HAP-1 (cell line): Measurements from ENCODE around the gene SLC66A3.

Experiments used
- DNase-seq, 2 experiments: peaks; one replicate each; pipeline ENCODE4 v3.0.0-alpha.2; 2016 to 2020; ENCODE audit warnings: low spot score in 2 of 2
- H3K27me3 ChIP-seq: fragments of 250-450 bp; sonication (Bioruptor Pico); 2 replicates; pipeline ENCODE4 v1.5.1; 2020; ENCODE audit warnings: low read depth, mild to moderate bottlenecking, moderate library complexity
- H3K36me3 ChIP-seq: fragments of 250-450 bp; sonication (Bioruptor Pico); replicated peaks from 2 replicates; pipeline ENCODE4 v1.5.1; 2020; ENCODE audit warnings: mild to moderate bottlenecking
- H3K4me1 ChIP-seq: fragments of 250-450 bp; sonication (Bioruptor Pico); 2 replicates; pipeline ENCODE4 v1.5.1; 2020; ENCODE audit warnings: mild to moderate bottlenecking
- H3K4me3 ChIP-seq: fragments of 250-450 bp; sonication (Bioruptor Pico); 2 replicates; pipeline ENCODE4 v1.5.1; 2020; ENCODE audit warnings: mild to moderate bottlenecking, moderate library complexity
- H3K9me3 ChIP-seq: fragments of 250-450 bp; sonication (Bioruptor Pico); 2 replicates; pipeline ENCODE4 v1.5.1; 2020; ENCODE audit warnings: mild to moderate bottlenecking, moderate library complexity
- in situ Hi-C: fragments of 300-500 bp; cut with MboI; formaldehyde crosslinking; loops from 3 replicates; pipeline ENCODE4 v1.14.3; 2020; ENCODE audit warnings: low sequenced_read_pairs, inconsistent platforms, mixed read lengths

Gene SLC66A3

DNA sequence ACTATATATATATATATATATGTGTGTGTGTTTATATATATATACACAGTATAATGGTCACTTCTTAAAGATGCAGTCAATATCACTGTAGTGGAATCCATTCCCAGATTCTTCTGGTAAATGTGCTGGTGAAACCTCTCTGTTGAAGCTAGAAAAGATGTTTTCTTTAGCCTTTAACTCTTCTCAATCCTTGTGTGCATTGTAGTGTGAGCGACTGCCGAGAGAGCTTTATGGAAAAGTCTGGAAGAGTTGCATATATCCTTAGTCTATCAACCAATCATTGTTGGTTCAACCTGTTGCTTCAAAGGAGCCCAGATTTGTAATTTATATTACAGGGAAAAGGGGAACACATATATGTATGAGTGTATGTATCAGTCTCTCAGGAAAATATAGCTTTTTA is 27.7 kb downstream of the SLC66A3 start:
- H3K9me3 ChIP-seq, result no peaks in the 10 kb centered on the region
- in situ Hi-C loops, result no loop called here
- no peak overlapping the region for H3K4me3 ChIP-seq
- H3K27me3 ChIP-seq, result no peaks in the 10 kb centered on the region
- H3K36me3 ChIP-seq, result no peaks in the 10 kb centered on the region; the same call in none of the 2 replicates
- H3K4me1 ChIP-seq, result no peaks in the 10 kb centered on the region
- DNase-seq, result no peak

DNA sequence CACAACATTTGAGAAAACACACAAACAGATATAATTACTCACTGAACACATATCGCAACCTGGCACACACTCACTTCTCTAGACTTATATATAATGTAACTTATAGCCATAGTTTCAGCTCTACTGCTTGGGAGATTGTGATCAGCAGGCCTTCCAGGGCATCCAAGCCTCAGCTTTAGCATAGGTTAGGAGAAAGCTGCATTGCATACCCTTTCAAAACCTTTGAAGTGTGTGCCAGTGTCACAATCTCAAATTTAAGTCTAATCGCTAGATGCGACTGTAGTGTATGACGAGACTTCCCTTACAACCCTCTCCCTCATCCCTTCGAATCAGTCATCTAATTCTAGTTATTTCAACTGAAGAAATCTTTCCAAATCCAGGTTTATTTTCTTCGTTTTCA is 30.9 kb downstream of the SLC66A3 start:
- DNase-seq, result no peak
- no peaks in the 10 kb centered on the region for H3K27me3 ChIP-seq
- H3K4me3 ChIP-seq, result no peak overlapping the region
- H3K9me3 ChIP-seq, result no peaks in the 10 kb centered on the region
- no peaks in the 10 kb centered on the region for H3K4me1 ChIP-seq
- in situ Hi-C loops, result no loop called here
- peaks cover 9% of the 10 kb centered on the region for H3K36me3 ChIP-seq

DNA sequence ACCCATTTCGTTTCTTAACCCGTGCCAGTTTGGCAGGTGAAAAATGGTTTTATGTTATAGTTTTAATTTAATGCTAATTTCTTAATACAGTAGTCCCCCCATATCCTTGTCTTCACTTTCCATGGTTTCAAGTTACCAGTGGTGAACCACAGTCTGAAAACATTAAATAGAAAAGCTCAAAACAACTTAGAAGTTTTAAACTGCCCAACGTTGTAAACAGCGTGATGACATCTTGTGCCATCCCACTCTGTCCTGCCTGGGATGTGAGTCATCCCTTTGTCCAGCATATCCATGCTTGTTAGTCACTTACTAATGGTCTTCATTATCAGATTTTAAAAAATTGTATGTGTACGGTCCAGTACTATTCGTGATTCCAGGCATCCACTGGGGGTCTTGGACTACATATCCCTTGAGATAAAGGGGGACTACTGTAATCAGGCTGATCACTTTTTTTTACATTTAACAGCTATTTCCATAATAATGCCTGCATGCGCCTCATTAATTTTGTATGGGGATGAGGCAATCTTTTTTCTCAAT is 31.9 kb downstream of the SLC66A3 start:
- Histone ChIP-seq H3K27me3 (no peaks in the 10 kb centered on the region), H3K4me3 (no peak overlapping the region), H3K36me3 (peaks cover 16% of the 10 kb centered on the region), H3K9me3 (no peaks in the 10 kb centered on the region), H3K4me1 (no peaks in the 10 kb centered on the region)
- DNase-seq, result no peak
- in situ Hi-C loops, result no loop called here

DNA sequence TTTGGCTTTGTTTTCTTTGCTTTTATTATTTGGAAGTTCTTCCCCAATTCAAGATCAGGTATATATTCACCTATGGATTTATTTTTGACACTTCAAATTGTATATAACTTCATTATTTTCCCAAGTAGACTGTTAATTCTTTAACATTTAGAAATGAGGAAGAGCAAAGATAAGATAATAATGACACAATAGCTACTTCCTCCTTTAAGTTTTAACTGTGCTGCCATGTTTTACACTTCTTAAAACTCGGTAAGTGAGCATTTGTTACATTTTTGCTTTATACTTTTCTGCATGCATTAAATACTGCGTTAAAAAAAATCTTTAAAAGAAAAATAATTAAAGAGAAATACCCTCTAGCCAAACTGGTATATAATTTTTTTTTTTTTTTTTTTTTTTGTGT is 32.5 kb downstream of the SLC66A3 start:
- DNase-seq, result no peak
- no peak overlapping the region for H3K4me3 ChIP-seq
- in situ Hi-C loops, result no loop called here
- H3K36me3 ChIP-seq, result peaks cover 21% of the 10 kb centered on the region
- H3K27me3 ChIP-seq, result no peaks in the 10 kb centered on the region
- H3K9me3 ChIP-seq, result no peaks in the 10 kb centered on the region
- H3K4me1 ChIP-seq, result peaks cover 3% of the 10 kb centered on the region

DNA sequence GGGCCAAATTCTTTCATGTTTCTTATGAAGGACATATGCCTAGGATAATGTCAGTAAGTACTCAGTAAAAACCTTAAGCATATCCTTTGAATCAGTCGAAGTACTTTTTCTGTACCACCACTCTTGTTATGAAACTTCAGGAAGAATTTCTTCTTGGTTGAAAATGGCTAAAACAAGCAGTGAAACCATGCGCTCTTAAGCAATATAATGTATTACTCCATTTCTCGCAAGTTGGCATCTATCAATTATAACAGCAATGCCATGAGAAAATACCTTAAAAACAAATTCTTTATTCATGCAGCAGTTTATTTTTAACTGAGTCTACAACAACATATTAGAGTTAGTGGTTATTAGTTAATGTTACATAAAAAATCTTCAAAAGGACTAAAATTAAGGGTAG is 41.0 kb downstream of the SLC66A3 start:
- DNase-seq, result no peak
- H3K4me1 ChIP-seq, result peaks cover 12% of the 10 kb centered on the region
- no peak overlapping the region for H3K4me3 ChIP-seq
- in situ Hi-C loops, result no loop called here
- H3K27me3 ChIP-seq, result no peaks in the 10 kb centered on the region
- no peaks in the 10 kb centered on the region for H3K9me3 ChIP-seq
- peaks cover 37% of the 10 kb centered on the region for H3K36me3 ChIP-seq

DNA sequence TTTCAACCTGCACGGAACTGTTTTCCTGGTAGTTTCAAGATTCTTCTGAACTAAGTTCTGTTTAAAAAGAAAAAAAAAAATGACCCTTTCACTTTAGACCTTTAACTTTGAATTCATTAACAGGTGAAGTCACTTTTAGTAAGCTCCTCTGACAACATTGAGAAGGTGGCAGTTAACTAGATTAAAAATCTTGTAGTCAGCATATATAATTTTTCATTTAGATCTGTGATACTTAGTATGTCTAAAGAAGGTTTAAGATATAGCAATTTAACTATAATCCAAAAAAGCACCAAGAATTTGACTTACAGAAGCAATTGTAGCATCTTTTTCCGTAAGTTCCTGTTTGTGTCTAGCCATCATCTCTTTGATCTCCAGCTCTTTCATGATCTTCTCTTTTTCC is 45.4 kb downstream of the SLC66A3 start:
- in situ Hi-C loops, result no loop called here
- Histone ChIP-seq H3K4me1 (peaks cover 3% of the 10 kb centered on the region; the same call in 1 of the 2 replicates), H3K27me3 (no peaks in the 10 kb centered on the region), H3K9me3 (no peaks in the 10 kb centered on the region), H3K36me3 (peaks cover 22% of the 10 kb centered on the region), H3K4me3 (no peak overlapping the region)
- DNase-seq, result no peak

DNA sequence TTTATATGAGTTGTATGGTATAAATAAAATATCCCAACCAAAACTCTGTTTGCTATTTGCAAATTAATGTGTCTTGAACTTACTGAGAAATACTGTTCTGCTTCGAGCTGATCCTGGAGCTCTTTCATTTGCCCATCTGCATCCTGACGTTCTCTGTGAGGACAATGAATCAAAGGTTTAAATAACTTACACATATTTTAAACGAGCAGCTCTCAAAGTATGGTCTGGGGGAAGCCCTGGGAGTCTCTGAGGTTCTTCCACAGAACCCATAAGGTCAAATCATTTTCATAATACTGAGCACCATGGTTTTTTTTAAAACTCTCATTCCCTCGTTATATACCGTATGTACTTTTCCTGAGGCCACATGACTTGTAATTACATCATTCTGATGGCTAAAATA is 46.7 kb downstream of the SLC66A3 start:
- no peaks in the 10 kb centered on the region for H3K9me3 ChIP-seq
- H3K4me1 ChIP-seq, result peaks cover 3% of the 10 kb centered on the region; the same call in 1 of the 2 replicates
- H3K4me3 ChIP-seq, result no peak overlapping the region
- no peak for DNase-seq
- no peaks in the 10 kb centered on the region for H3K27me3 ChIP-seq
- H3K36me3 ChIP-seq, result peaks cover 16% of the 10 kb centered on the region
- in situ Hi-C loops, result no loop called here

DNA sequence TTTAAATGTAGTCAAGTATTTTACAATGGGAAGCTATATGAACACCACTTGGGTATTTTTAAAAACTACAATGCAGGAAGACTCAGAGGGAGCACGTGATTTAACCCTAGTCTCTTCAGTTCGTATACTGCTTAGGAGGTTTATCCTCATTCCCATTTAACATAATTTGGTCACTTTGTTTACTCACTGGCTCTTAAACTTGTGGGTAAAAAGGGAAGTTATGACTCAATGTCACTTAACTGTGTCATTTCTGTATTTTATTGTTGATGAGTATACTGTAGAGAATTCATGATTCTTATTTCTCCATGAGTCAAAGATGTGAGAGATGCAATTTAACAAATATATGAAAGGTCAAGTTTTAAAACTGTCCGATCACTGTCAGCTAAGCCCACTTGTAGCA is 48.2 kb downstream of the SLC66A3 start:
- peaks cover 19% of the 10 kb centered on the region for H3K36me3 ChIP-seq
- H3K4me3 ChIP-seq, result no peak overlapping the region
- no peaks in the 10 kb centered on the region for H3K9me3 ChIP-seq
- in situ Hi-C loops, result no loop called here
- no peak for DNase-seq
- peaks cover 3% of the 10 kb centered on the region; the same call in 1 of the 2 replicates for H3K4me1 ChIP-seq
- no peaks in the 10 kb centered on the region for H3K27me3 ChIP-seq

DNA sequence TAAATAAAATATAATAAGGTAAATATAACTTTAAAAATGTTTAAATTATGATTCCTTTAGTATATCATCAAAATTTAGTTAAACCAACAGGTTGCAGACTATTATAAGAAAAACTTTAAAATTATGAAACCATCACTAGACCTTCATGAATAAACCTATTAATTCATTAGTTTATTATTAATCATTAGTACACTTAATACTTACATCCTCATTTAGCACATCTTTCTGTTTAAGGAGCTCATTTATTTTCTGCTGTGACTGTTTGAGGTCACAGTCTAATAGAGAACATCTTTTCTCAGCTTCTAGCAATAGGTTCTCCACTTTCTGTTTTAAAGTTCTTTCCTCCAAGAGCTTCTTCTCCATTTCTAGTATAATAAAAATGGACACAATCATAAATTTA is 52.8 kb downstream of the SLC66A3 start:
- in situ Hi-C loops, result no loop called here
- no peaks in the 10 kb centered on the region for H3K27me3 ChIP-seq
- H3K4me1 ChIP-seq, result peaks cover 3% of the 10 kb centered on the region; the same call in 1 of the 2 replicates
- H3K4me3 ChIP-seq, result no peak overlapping the region
- peaks cover 7% of the 10 kb centered on the region for H3K36me3 ChIP-seq
- no peak for DNase-seq
- H3K9me3 ChIP-seq, result no peaks in the 10 kb centered on the region

DNA sequence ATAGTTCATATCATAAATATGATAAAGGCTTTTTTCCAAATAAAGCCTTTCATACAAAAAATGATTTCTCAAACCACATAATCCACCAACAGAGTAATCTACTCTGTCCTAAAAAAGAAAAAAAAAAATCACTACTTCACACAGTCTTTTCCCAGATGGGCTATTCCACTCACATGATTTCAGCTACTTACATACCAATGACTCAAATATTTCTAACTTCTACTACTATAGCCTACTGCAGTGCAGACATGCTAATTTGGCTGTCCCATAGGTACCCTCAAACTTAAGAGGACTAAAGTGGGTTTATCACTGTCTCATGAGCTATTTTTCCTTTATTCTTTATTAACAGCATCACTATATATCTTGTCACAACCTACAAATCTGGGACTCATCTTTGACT is 57.4 kb downstream of the SLC66A3 start:
- Histone ChIP-seq H3K9me3 (no peaks in the 10 kb centered on the region), H3K27me3 (no peaks in the 10 kb centered on the region), H3K36me3 (peaks cover 18% of the 10 kb centered on the region), H3K4me1 (no peaks in the 10 kb centered on the region), H3K4me3 (no peak overlapping the region)
- no peak for DNase-seq
- in situ Hi-C loops, result no loop called here

DNA sequence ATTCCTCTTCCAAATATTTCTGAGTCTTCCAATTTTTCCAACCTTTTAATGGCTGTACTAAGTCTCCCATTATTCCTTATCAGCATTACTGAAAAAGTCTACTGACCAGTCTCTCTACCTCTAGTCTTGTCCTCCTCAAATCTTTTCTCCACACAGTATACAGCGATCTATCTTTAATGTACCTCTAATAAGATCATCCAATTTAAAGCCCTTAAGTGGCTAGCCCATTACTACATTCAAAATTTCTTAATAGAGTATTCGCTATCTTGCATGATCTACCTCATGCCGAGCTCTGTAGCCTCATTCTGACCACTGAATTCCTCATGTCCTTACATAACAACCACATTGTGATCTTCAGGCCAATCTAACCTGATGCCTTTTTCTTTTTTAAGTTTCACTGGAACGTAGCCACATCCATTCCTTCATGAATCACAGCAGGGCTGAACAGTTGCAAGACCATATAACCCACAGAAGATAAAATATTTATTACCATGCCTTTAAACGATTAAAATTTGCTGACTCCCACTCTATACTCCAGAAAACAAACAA is 57.9 kb downstream of the SLC66A3 start:
- H3K9me3 ChIP-seq, result no peaks in the 10 kb centered on the region
- H3K36me3 ChIP-seq, result peaks cover 18% of the 10 kb centered on the region
- no peaks in the 10 kb centered on the region for H3K4me1 ChIP-seq
- H3K27me3 ChIP-seq, result no peaks in the 10 kb centered on the region
- in situ Hi-C loops, result no loop called here
- no peak overlapping the region for H3K4me3 ChIP-seq
- DNase-seq, result no peak

DNA sequence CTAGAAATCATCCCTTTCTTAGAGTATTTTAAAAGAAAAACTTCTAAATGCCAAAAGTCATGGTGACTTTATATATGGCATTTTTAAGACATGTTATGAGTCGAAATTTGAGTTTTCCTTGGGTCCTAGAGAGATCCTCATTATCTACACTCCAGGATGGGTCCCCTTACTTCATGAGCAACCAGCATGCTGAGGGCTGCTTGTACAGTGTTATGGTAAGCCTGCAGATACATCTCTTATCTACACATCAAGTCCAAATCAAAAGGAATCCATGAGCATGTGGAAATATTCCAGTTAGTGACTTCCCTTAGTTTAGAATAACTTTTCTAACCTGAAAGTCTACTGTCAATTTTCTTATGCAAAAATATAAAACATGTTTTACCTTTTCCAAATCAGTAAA is 58.7 kb downstream of the SLC66A3 start:
- H3K4me3 ChIP-seq, result no peak overlapping the region
- H3K27me3 ChIP-seq, result no peaks in the 10 kb centered on the region
- H3K9me3 ChIP-seq, result no peaks in the 10 kb centered on the region
- in situ Hi-C loops, result no loop called here
- no peak for DNase-seq
- H3K36me3 ChIP-seq, result peaks cover 18% of the 10 kb centered on the region
- H3K4me1 ChIP-seq, result no peaks in the 10 kb centered on the region

DNA sequence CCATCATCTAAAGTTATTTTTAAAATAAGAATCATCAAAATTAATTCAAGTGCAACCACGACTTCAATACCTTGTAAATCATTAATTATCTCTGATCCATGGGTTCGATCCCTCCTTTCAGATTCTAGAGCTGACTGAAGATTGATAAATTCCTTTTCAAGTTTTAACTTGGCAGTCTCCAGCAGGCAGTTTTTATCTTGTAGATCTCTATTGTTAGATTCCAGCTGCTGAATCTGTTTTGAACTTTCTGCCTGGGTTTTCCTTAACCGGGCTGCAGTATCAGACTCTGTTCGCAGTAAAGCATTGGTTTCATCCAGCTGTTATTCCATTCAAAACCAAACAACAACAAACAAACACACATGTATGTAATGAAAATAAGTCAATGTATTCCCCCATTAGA is 59.5 kb downstream of the SLC66A3 start:
- peaks cover 18% of the 10 kb centered on the region for H3K36me3 ChIP-seq
- no peak overlapping the region for H3K4me3 ChIP-seq
- no peak for DNase-seq
- no peaks in the 10 kb centered on the region for H3K4me1 ChIP-seq
- H3K27me3 ChIP-seq, result no peaks in the 10 kb centered on the region
- in situ Hi-C loops, result no loop called here
- H3K9me3 ChIP-seq, result no peaks in the 10 kb centered on the region

DNA sequence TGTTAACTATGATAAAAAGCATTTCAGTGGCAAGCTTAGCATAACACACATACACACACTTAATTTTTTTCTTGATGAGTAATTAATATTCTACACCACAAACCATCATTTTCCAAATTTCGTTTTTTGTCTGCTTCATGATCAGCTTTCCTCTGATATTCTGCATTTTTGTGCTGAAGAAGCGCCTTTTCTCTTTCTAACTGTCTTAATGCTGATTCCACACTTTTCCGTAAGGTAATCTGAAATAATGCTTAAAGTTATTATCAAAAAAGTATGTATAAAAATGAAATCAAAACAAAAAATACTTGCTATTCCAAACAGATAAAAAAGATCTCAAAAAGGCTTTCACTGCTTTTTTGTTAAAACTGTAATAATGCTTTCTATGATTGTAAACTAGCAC is 60.1 kb downstream of the SLC66A3 start:
- in situ Hi-C loops, result no loop called here

DNA sequence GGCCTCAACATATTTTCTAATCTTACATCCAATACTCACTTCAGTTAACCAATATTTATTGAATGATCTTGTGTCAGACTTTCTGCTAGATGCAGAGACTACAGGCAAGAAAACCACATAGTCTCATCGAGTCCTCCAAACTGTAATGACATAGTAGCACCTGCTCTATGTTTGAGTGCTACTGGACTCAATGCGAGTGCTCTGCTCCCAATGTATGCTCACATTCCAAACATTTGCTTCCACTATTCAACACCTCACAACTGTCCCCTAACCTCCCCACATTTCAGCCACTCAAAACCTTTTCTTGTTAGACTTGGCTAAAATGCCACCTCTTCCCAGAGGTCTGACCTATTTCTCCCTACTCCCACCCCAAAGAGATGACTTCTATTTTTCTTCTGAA is 65.2 kb downstream of the SLC66A3 start:
- H3K27me3 ChIP-seq, result no peaks in the 10 kb centered on the region
- in situ Hi-C loops, result no loop called here
- H3K36me3 ChIP-seq, result 0 out of 2 replicates have a peak, but pooled peaks cover 5% of the 10 kb centered on the region

More for the DNA sequence above, 60.1 kb downstream of the SLC66A3 start:
- no peak overlapping the region for H3K4me3 ChIP-seq
- H3K27me3 ChIP-seq, result no peaks in the 10 kb centered on the region
- H3K9me3 ChIP-seq, result no peaks in the 10 kb centered on the region
- no peaks in the 10 kb centered on the region for H3K4me1 ChIP-seq
- peaks cover 18% of the 10 kb centered on the region for H3K36me3 ChIP-seq
- DNase-seq, result no peak

More for the DNA sequence above, 65.2 kb downstream of the SLC66A3 start:
- H3K9me3 ChIP-seq, result no peaks in the 10 kb centered on the region
- DNase-seq, result no peak
- no peak overlapping the region for H3K4me3 ChIP-seq
- H3K4me1 ChIP-seq, result peaks cover 14% of the 10 kb centered on the region
